HL-60 (cell line): Measurements from ENCODE around the gene MGAT5B.

Experiments used
- POLR2AphosphoS5 ChIP-seq: IDR thresholded peaks from 2 replicates; pipeline ENCODE4 v1.6.1; 2012; ENCODE audit warnings: low read depth
- TF ChIP-seq, protein P1 (sequence below): IDR thresholded peaks from one replicate; pipeline ENCODE4 v1.5.1; 2011; ENCODE audit warnings: low read length, control low read depth, inconsistent platforms; ENCODE audit not compliant: insufficient read depth

DNA sequence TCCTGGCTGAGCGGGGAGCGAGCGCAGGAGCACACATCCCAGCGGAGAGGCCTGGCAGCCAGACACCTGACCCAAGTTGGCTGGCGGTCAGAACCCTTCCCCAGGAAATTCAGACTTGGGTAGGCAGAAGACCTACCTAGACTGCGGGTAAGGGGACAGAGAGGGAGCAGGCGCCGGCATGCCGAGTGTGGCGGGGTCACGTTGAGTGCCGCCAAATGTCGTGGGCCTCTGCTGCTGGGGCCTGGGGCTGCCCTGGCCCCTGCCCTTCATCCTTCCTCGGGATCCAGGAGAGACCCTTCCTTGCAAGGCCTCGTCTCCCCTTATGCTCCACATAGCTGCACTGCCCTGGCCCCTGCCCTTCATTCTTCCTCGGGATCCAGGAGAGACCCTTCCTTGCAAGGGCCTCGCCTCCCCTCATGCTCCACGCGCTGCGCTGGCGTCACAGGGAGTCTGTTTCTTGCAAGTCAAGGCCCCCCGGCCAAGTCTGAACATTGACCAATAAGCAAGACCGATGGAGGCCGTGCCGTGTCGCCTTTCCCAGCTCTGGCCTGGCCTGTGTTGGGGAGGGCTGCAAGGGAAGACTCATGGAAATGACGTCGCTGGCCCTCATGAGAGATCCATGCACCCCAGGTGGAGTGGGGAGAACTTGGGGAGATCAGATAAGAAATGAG is 47.8 kb downstream of the MGAT5B start:
- TF ChIP-seq POLR2AphosphoS5 = no peak
- TF ChIP-seq, protein P1, sequence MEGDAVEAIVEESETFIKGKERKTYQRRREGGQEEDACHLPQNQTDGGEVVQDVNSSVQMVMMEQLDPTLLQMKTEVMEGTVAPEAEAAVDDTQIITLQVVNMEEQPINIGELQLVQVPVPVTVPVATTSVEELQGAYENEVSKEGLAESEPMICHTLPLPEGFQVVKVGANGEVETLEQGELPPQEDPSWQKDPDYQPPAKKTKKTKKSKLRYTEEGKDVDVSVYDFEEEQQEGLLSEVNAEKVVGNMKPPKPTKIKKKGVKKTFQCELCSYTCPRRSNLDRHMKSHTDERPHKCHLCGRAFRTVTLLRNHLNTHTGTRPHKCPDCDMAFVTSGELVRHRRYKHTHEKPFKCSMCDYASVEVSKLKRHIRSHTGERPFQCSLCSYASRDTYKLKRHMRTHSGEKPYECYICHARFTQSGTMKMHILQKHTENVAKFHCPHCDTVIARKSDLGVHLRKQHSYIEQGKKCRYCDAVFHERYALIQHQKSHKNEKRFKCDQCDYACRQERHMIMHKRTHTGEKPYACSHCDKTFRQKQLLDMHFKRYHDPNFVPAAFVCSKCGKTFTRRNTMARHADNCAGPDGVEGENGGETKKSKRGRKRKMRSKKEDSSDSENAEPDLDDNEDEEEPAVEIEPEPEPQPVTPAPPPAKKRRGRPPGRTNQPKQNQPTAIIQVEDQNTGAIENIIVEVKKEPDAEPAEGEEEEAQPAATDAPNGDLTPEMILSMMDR = no peak
